Heart right ventricle (tissue), 16 donors: ENCODE results near the gene PSAPL1. TPM values are rescaled to one million over a fixed set of nuclear protein-coding genes. Genes with fewer than 3 reads are reported as not detected.

Source experiments
- ATAC-seq, 8 donors: fragments of 200-7000 bp; cut with Tn5 transposase; one replicate each; pipeline ENCODE4 v1.9.1; 2020; ENCODE audit warnings: mild to moderate bottlenecking in 8 of 8, moderate library complexity in 8 of 8, moderate number of reproducible peaks in 1 of 8
- DNase-seq, 2 donors: peaks; one replicate each; pipeline ENCODE4 v3.0.0-alpha.2; 2020
- H3K27ac ChIP-seq, 10 donors: fragments of 200-600 bp; sonication (generic) in 2 of 10; one replicate each; pipeline versions ENCODE4 v1.5.0 to v1.8.0; 2020 to 2022; ENCODE audit warnings: mild to moderate bottlenecking in 3 of 10
- H3K27me3 ChIP-seq, 7 donors: fragments of 200-600 bp; one replicate each; pipeline ENCODE4 v1.8.0; 2021 to 2022; ENCODE audit warnings: mild to moderate bottlenecking in 2 of 7
- H3K36me3 ChIP-seq, 9 donors: fragments of 200-600 bp; sonication (generic) in 1 of 9; one replicate each; pipeline versions ENCODE4 v1.5.0 to v1.8.0; 2020 to 2022; ENCODE audit warnings: mild to moderate bottlenecking in 2 of 9
- H3K4me1 ChIP-seq, 9 donors: fragments of 200-600 bp; sonication (generic) in 1 of 9; one replicate each; pipeline versions ENCODE4 v1.5.0 to v1.8.0; 2020 to 2022; ENCODE audit warnings: mild to moderate bottlenecking in 4 of 9
- H3K4me3 ChIP-seq, 10 donors: fragments of 200-600 bp; sonication (generic) in 2 of 10; one replicate each; pipeline versions ENCODE4 v1.5.0 to v1.8.0; 2020 to 2022; ENCODE audit warnings: mild to moderate bottlenecking in 7 of 10, moderate library complexity in 2 of 10
- H3K9me3 ChIP-seq, 11 donors: fragments of 200-600 bp in 10 of 11; sonication (generic) in 2 of 11; one replicate each; pipeline versions ENCODE4 v1.5.0 to v1.8.0; 2013 to 2022; ENCODE audit warnings: mild to moderate bottlenecking in 2 of 11, control low read depth in 1 of 11, moderate library complexity in 1 of 11
- CTCF ChIP-seq, 9 donors: fragments of 200-600 bp; sonication (generic) in 2 of 9; IDR thresholded peaks; one replicate each; pipeline versions ENCODE4 v1.5.0 to v1.8.0; 2021 to 2022; ENCODE audit warnings: antibody characterized with exemption in 9 of 9, mild to moderate bottlenecking in 5 of 9, moderate library complexity in 1 of 9
- WGBS, 2 donors: extraction: QIAGEN DNeasy Blood & Tissue Kit; methylation state at CpG; one replicate each; pipeline ENCODE4 v1.1.7; 2013; ENCODE audit warnings: inconsistent platforms in 1 of 2; 5-methylcytosine and 5-hydroxymethylcytosine counted together
- intact Hi-C, 10 donors: fragments of 100-400 bp; cut with DNase I; formaldehyde crosslinking; loops; one replicate each; pipeline versions ENCODE4 v1.11.1 to v1.14.2; 2022
- long read RNA-seq, 3 donors: library from polyadenylated mRNA; unstranded; transcript quantifications; one replicate each; pipeline ENCODE4 v2.0.0, GENCODE V29; 2020 to 2021
- polyA plus RNA-seq, 2 donors: library from polyadenylated mRNA; stranded (reverse); fragments of 200-250 nt; gene quantifications; one replicate each; pipeline ENCODE4 v1.2.3, GENCODE V29; 2013
- total RNA-seq, 10 donors: library from RNA; stranded (reverse); fragmentation: NEBNext Ultra II Directional in 3 of 10; extraction: Animal tissue kit (Norgen Biotek cat#: 25700) in 3 of 10; gene quantifications; one replicate each; pipeline versions ENCODE4 v1.2.1 to v1.2.4, GENCODE V29; 2021 to 2023
- donor health status: Arrhythmogenic right ventricular cardiomyopathy.
- donor health status: ischemic (EF 13 %, LVEDD 7.1; RV severe dilation, severe dysfunction).
- donor health status: healthy with polysubstance abuse.
- donor health status: DM: no; HTN: yes; CAD: no.
- donor health status: DM: no; HTN: no; CAD: no.
- donor health status: ischemic (EF 25% LVEDD 6.9; RV normal size, moderate dysfunction).
- donor health status: ischemic (EF 25% LVEDD 5.7; RV mildly dilated, moderate dysfunction).
- donor health status: healthy.
- donor health status: DM: yes; HTN: yes; CAD: no.
- donor health status: Ischemic cardiomyopathy.
- donor health status: ischemic (EF 35%, LVEDD 5.7; RV mildly dilated, moderate dysfunction).
- donor health status: nonischemic (EF 11% LVEDD 7.7; RV severe dilation, severe dysfunction).
- donor health status: DM: yes; HTN: yes; CAD: no.
- donor health status: PGD.
- donor health status: ischemic (EF 29% LVEDD 5.4; RV normal size, mild dysfunction).
- donor health status: nonischemic (EF 23%, LVEDD 6.1; RV moderate dilation, normal function).

PSAPL1 gene
- total RNA-seq (under 1 TPM in 1 of 10 donors, not detected in 9; 0.05 TPM), polyA plus RNA-seq (not detected)
- long read RNA-seq, donor 1, result 0 reads
- long read RNA-seq, donor 2, result 0 reads
- long read RNA-seq, donor 3, result 0 reads

GRCh38 chr4:7434766-7435150 is at the start of gene PSAPL1:
Gene PSAPL1 (minus strand): TSS chr4:7434930. CDS start chr4:7434879, 51 bp downstream.
- Histone ChIP-seq H3K27me3 (peaks cover 0 to 2% (median 0%) of the 10 kb centered on the region in 7 donors), H3K9me3 (peaks cover 0 to 11% (median 0%) of the 10 kb centered on the region in 11 donors), H3K4me1 (peaks cover 0 to 4% (median 0%) of the 10 kb centered on the region in 9 donors), H3K27ac (no peak within 1 kb of the TSS), H3K4me3 (no peak within 1 kb of the TSS), H3K36me3 (no peaks in the 10 kb centered on the region)
- TF ChIP-seq CTCF (IDR thresholded peaks at IDR 0.05), result no peak
- intact Hi-C loops, result no loop called here
- WGBS, 2 donors, result 14 to 15% methylated on average over 7 of the region's 7 CpGs
- DNase-seq, result peak; percentile 21 to 52
- ATAC-seq, result peak; percentile 43 to 89 (median 74)

GRCh38 chr4:7481227-7481626 is 46.5 kb upstream of the PSAPL1 start:
- no peaks in the 10 kb centered on the region for H3K9me3 ChIP-seq
- H3K27ac ChIP-seq, result no peak overlapping the region
- DNase-seq (no peak), ATAC-seq (no peak)
- TF ChIP-seq CTCF (IDR thresholded peaks at IDR 0.05), result no peak
- H3K4me3 ChIP-seq, result no peak overlapping the region
- H3K27me3 ChIP-seq, result no peaks in the 10 kb centered on the region
- 84 to 92% methylated on average over 14 of the region's 14 CpGs for WGBS, 2 donors
- intact Hi-C loops, result no loop called here
- H3K4me1 ChIP-seq, result no peaks in the 10 kb centered on the region
- H3K36me3 ChIP-seq, result no peaks in the 10 kb centered on the region

- no peaks in the 10 kb centered on the region for H3K4me1 ChIP-seq
- H3K36me3 ChIP-seq, result no peaks in the 10 kb centered on the region
- ATAC-seq (no peak), DNase-seq (no peak)
- H3K9me3 ChIP-seq, result no peaks in the 10 kb centered on the region
- no peaks in the 10 kb centered on the region for H3K27me3 ChIP-seq
- intact Hi-C loops, result no loop called here
- no peak overlapping the region for H3K4me3 ChIP-seq
- 88 to 89% methylated on average over 16 of the region's 16 CpGs for WGBS, 2 donors
- TF ChIP-seq CTCF (IDR thresholded peaks at IDR 0.05), result no peak
- no peak overlapping the region for H3K27ac ChIP-seq
Measured at GRCh38 chr4:7480423-7480822, 45.7 kb upstream of the PSAPL1 start.

- H3K27me3 ChIP-seq, result no peaks in the 10 kb centered on the region
- no peak overlapping the region for H3K4me3 ChIP-seq
- TF ChIP-seq CTCF (IDR thresholded peaks at IDR 0.05), result no peak
- no peak for ATAC-seq
- no peaks in the 10 kb centered on the region for H3K36me3 ChIP-seq
- WGBS, 2 donors, result 73 to 80% methylated on average over 11 of the region's 11 CpGs
- H3K4me1 ChIP-seq, result no peaks in the 10 kb centered on the region
- intact Hi-C loops, result no loop called here
- H3K9me3 ChIP-seq, result no peaks in the 10 kb centered on the region
- DNase-seq, result no peak
- H3K27ac ChIP-seq, result no peak overlapping the region
Measured at GRCh38 chr4:7478665-7479064, 43.9 kb upstream of the PSAPL1 start.
